ENCODE data around the gene KLHL21.

Gene KLHL21

DNA sequence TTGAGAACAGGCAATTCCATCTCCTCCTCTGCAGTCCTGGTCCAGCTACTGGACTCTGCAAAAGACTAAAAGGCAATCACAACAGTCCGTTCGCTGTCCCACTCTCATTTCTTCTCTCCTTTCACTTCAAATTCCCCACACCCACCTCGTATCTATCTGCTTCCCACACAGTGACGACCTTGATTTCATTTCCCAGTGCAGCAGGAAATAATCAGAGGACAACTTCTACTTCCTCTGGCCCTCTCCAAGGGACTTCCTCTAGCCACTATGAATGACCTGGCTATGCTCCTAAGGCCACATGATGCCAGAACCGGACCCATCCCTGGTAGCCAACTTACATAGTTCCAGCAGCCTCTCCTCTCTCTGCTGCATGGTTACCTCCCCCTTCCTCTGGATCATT, 56.3 kb downstream of the KLHL21 start:
- no peak for DNase-seq

DNA sequence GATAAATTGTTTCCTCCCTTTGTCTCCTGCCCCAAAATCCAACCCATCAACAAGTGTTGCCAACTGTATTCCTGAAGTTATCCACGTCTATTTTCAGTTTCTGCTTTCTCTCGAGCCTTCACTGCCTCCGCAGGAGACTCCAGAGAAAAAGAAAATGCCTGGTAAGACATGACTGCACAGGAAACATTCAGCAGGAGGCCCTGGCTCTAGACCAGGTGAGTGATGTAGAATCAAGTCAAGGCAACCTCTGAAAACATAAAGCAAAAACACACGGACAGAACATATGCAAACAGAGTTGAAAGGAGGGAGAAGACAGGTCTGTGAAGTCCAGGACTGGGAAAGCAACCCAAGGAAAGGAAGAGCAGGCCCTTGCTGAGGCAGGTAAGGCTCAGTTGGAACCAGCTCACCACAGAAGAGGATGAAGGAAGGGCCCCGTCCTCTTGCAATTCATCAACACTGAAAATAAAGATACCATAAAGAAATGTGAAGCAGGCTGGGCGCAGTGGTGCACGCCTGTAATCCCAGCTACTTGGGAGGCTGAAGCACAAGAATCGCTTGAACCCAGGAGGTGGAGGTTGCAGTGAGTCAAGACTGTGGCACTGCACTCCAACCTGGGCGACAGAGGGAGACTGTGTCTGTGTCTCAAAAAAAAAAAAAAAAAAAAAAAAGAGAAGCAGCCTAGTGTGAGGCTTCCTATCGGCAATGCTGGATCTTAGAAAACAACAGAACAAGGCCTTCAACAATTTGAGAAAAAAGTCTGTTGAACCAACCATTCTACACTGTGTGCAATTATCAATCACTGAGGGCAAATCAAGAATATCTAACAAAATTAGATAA, 57.2 kb downstream of the KLHL21 start:
- DNase-seq, result no peak

DNA sequence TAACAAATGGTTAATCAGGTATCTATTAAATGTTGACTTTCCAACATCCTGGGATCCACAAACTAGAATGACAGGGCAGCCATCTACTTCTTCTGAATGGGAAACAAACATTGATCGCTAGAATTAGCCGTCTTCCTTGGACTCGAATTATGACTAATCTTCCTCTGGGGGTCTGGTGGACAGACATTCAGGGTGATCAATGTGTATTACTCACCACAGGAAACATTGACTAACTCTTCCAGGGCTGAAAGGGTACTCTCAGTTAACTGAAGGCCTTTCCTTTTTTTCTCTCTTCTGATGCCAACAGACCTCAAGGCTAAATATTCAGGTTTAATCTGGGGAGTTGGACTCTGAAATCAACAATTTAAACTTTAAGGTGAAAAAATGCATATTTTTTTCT, 57.8 kb downstream of the KLHL21 start:
- no peak for DNase-seq
